ENCODE results near the gene MED13L.

DNA sequence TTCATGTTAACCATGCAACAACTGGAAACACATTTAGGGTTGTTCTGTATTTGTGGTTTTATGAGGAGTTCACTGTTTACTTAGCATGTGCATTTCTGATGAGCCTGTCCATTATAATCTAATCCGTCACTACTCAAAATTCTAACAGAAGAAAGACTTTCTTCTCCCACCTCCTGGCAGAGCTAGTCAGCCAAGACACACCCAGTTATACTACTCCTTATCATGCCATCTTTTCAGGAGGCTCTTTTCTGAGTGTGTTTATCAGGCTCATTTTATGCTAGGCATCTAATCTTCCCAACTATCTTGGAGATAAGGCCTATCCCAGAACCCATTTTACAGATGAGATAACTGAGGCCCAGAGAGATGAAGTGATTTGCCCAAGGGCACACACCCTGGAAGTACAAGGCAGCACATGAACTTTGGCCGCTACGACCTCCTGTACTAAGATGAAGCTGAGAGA, 10.4 kb upstream of the MED13L start:
- TF ChIP-seq, protein P1, sequence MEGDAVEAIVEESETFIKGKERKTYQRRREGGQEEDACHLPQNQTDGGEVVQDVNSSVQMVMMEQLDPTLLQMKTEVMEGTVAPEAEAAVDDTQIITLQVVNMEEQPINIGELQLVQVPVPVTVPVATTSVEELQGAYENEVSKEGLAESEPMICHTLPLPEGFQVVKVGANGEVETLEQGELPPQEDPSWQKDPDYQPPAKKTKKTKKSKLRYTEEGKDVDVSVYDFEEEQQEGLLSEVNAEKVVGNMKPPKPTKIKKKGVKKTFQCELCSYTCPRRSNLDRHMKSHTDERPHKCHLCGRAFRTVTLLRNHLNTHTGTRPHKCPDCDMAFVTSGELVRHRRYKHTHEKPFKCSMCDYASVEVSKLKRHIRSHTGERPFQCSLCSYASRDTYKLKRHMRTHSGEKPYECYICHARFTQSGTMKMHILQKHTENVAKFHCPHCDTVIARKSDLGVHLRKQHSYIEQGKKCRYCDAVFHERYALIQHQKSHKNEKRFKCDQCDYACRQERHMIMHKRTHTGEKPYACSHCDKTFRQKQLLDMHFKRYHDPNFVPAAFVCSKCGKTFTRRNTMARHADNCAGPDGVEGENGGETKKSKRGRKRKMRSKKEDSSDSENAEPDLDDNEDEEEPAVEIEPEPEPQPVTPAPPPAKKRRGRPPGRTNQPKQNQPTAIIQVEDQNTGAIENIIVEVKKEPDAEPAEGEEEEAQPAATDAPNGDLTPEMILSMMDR (IDR thresholded peaks at IDR 0.05) = no peak
- no peak for TF ChIP-seq POLR2A (IDR thresholded peaks at IDR 0.05)

All from testis (tissue), 2 donors.